Spleen (tissue), 7 donors: ENCODE data around the gene THSD4.

ENCODE experiments used
- POLR2A ChIP-seq, 3 donors: fragments of 450-650 bp; IDR thresholded peaks; one replicate each; pipeline ENCODE4 v1.5.1; 2017; ENCODE audit warnings: antibody characterized with exemption in 3 of 3, mild to moderate bottlenecking in 1 of 3
- TF ChIP-seq, protein P1 (sequence below), 11 experiments: fragments of 200-600 bp in 7 of 11; fragments of 450-650 bp in 4 of 11; sonication (generic) in 4 of 11; IDR thresholded peaks in 8 of 11; conservative IDR thresholded peaks in 3 of 11; 1 replicate in 7 of 11; 2 replicates in 4 of 11; pipeline versions ENCODE4 v1.4.0 to v1.8.0; 2016 to 2021; ENCODE audit warnings: antibody characterized with exemption in 11 of 11, inconsistent platforms in 4 of 11, mild to moderate bottlenecking in 1 of 11
- donor health status: DM: no; HTN: no; CAD: no; lungs with moderate emphysema.
- donor health status: DM: no; HTN: no; CAD: no.
- donor health status: DM: no; HTN: no; CAD: no.

DNA sequence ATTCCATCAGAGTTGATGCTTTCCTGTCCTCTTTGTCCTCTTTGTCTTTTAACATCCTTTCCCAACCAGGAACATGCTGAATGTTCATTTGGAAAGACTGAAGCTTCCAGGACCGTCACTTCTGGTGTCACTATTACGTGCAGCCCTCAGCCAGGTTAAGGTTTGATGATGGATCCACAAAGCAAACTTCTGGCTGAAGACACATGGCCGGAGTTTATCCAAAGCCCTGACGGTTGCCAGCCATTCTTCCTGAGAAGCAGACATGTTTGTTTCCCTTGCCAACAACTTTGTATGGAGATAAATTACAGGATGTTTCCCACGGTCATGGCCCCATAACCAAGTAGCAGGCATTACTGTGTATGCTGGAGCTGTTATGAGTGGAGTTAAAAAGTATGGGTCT lies 236.9 kb downstream of the THSD4 start:
- no peak for TF ChIP-seq POLR2A (IDR thresholded peaks at IDR 0.05)
- TF ChIP-seq, protein P1, sequence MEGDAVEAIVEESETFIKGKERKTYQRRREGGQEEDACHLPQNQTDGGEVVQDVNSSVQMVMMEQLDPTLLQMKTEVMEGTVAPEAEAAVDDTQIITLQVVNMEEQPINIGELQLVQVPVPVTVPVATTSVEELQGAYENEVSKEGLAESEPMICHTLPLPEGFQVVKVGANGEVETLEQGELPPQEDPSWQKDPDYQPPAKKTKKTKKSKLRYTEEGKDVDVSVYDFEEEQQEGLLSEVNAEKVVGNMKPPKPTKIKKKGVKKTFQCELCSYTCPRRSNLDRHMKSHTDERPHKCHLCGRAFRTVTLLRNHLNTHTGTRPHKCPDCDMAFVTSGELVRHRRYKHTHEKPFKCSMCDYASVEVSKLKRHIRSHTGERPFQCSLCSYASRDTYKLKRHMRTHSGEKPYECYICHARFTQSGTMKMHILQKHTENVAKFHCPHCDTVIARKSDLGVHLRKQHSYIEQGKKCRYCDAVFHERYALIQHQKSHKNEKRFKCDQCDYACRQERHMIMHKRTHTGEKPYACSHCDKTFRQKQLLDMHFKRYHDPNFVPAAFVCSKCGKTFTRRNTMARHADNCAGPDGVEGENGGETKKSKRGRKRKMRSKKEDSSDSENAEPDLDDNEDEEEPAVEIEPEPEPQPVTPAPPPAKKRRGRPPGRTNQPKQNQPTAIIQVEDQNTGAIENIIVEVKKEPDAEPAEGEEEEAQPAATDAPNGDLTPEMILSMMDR (IDR thresholded peaks at IDR 0.05 in 8 of 11, conservative IDR thresholded peaks at IDR 0.05 in 3 of 11) = no peak
